Measurements from ENCODE around the gene XRCC5.

XRCC5 gene

GRCh38 chr2:216219861-216220260, 110.7 kb downstream of the XRCC5 start:
- in situ Hi-C loops (cut with MboI; ENCODE audit: low sequenced_read_pairs): no loop called here

- in situ Hi-C loops (cut with MboI; ENCODE audit: low sequenced_read_pairs): no loop called here
These were observed 111.8 kb downstream of the XRCC5 start for GRCh38 chr2:216220976-216221375.

GRCh38 chr2:216221811-216222210, 112.7 kb downstream of the XRCC5 start:
- in situ Hi-C loops (cut with MboI; ENCODE audit: low sequenced_read_pairs): no loop called here

- in situ Hi-C loops (cut with MboI; ENCODE audit: low sequenced_read_pairs): no loop called here
These were observed 113.7 kb downstream of the XRCC5 start for GRCh38 chr2:216222650-216223352.

- in situ Hi-C loops (cut with MboI; ENCODE audit: low sequenced_read_pairs): no loop called here
These were observed 115.2 kb downstream of the XRCC5 start for GRCh38 chr2:216224388-216224787.

- in situ Hi-C loops (cut with MboI; ENCODE audit: low sequenced_read_pairs): no loop called here
These were observed 120.2 kb downstream of the XRCC5 start for GRCh38 chr2:216229277-216229914.

- in situ Hi-C loops (cut with MboI; ENCODE audit: low sequenced_read_pairs): no loop called here
These were observed 122.7 kb downstream of the XRCC5 start for GRCh38 chr2:216231867-216232266.

GRCh38 chr2:216232721-216233120, 123.6 kb downstream of the XRCC5 start:
- in situ Hi-C loops (cut with MboI; ENCODE audit: low sequenced_read_pairs): no loop called here

GRCh38 chr2:216233281-216233995, 124.3 kb downstream of the XRCC5 start:
- in situ Hi-C loops (cut with MboI; ENCODE audit: low sequenced_read_pairs): no loop called here

GRCh38 chr2:216234106-216234505, 125.0 kb downstream of the XRCC5 start:
- in situ Hi-C loops (cut with MboI; ENCODE audit: low sequenced_read_pairs): no loop called here

- in situ Hi-C loops (cut with MboI; ENCODE audit: low sequenced_read_pairs): no loop called here
These were observed 126.3 kb downstream of the XRCC5 start for GRCh38 chr2:216235462-216235861.

- in situ Hi-C loops (cut with MboI; ENCODE audit: low sequenced_read_pairs): no loop called here
These were observed 126.7 kb downstream of the XRCC5 start for GRCh38 chr2:216235896-216236295.

GRCh38 chr2:216236486-216236885, 127.3 kb downstream of the XRCC5 start:
- in situ Hi-C loops (cut with MboI; ENCODE audit: low sequenced_read_pairs): no loop called here

GRCh38 chr2:216242365-216242764, 133.2 kb downstream of the XRCC5 start:
- in situ Hi-C loops (cut with MboI; ENCODE audit: low sequenced_read_pairs): no loop called here

- in situ Hi-C loops (cut with MboI; ENCODE audit: low sequenced_read_pairs): no loop called here
These were observed 133.9 kb downstream of the XRCC5 start for GRCh38 chr2:216243026-216243425.

- in situ Hi-C loops (cut with MboI; ENCODE audit: low sequenced_read_pairs): no loop called here
These were observed 136.3 kb downstream of the XRCC5 start for GRCh38 chr2:216245391-216245975.

- in situ Hi-C loops (cut with MboI; ENCODE audit: low sequenced_read_pairs): no loop called here
These were observed 137.6 kb downstream of the XRCC5 start for GRCh38 chr2:216246766-216247165.
